HUDEP-2 (cell line): ENCODE data around the gene VPS13C.

ENCODE experiments used
- DNase-seq, 76 experiments: peaks; one replicate each; lab custom pipeline; 2025; ENCODE audit not compliant: unreplicated experiment in 76 of 76; lab: John Stamatoyannopoulos, UW

Gene VPS13C

DNA sequence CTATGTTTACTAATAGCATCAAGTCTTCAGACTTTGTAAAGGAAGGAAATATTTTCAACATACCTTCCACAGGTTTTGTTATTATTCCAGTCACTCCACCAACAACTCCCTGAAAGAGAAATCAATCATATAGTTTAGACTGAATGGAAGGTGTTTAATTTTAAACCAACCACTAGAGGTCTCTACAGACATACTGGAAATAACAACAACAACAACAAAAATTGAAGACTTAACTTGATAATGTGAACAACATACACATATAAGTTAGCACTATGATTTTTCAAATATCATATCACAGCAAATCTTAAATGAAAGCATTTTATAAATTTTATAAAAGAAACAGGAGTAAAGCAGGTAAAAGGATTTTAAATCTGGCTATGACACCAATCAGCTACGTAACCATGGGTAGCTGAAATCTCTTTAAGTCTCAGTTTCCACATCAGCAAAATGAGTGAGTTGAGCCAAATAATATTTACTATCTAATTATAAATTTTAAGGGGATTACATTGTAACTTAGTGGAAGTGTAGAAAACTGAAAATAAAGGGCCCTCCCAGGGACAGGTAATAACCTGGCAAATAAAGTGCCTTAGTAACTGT lies 188.2 kb downstream of the VPS13C start:
- peak in 7 of 76 experiments; percentile 1 to 11 (median 3) for DNase-seq

DNA sequence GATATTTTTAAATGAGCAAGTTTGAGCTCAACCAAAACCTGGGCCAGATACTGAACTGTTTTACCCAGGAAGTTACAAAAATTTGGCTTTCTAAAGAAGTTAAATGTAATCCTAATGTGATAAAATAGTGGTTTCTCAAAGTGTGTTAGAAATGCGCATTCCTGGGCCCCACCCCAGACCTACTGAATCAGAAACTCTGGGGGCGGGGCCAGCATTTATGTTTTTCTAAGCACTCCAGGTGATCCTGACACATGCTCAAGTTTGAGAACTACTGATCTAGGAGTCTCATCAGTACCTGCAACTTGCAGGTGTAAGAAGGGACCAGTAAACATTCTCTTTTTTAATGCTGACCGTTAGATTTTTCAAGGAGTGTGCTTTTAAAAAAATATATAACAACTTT lies 190.6 kb downstream of the VPS13C start:
- DNase-seq = no peak

DNA sequence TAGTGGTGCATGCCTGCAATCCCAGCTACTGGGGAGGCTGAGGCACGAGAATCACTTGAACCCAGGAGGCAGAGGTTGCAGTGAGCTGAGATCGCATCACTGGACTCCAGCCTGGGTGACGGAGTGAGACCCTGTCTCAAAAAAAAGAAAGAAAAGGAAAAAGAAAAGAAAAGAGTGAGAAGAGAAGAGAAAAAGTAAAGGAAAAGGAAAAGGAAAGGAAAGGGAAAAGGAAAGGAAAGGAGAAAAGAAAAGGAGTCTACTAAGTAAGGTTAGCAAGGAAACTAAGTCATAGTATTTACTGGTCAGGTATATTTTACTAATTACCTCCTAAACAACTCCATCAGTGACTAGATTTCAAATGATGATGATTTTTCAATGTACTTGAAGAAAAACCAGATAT lies 198.3 kb downstream of the VPS13C start:
- DNase-seq = no peak

DNA sequence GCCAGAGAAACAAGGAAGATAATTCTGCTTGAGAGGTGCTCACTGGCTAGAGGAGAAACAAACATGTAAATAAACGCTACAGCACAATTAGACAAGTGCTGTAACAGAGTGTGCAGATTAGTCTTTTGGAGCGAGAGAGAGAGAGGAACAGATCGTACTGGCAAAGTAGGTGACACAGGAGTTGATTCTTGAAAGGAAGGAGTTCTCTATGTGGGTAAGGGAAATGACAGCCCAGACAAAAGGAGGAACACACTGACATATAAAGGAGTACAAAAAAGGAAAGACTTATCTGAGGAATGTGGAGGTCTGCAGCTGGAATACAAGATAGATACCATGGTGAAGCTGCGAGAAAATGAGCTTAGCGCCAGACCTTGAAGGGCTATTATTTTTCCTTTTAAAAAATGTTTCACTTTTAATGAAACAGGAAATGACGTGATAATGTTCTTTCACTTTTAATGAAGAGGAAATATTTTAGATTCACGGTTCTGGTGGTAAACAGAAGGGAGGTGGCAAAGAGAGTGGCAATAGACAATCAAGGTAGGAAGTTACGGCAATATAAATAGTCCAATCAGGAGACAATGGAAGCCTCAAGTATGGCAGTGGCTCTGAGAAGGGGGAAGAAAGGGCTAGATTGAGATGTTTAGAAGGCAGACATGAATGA lies 202.9 kb downstream of the VPS13C start:
- no peak for DNase-seq

DNA sequence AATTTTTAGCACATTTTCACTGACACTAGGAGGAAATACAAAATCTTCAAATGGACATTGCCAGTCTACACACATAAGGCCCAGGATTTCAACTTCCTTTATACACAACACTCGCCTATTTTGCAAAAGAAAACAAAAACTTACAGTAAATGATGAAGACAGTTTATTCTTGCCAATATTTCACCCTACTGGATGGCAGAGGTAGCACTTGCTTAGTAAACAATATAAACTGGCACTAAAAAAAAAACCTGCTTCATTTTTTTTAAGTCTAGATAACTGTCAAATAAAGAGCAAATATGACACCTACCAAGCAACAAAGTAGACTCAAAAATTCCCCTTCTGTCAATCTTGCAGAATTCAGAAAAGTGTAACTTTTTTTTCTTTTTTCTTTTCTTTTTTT lies 204.0 kb downstream of the VPS13C start:
- DNase-seq = no peak

DNA sequence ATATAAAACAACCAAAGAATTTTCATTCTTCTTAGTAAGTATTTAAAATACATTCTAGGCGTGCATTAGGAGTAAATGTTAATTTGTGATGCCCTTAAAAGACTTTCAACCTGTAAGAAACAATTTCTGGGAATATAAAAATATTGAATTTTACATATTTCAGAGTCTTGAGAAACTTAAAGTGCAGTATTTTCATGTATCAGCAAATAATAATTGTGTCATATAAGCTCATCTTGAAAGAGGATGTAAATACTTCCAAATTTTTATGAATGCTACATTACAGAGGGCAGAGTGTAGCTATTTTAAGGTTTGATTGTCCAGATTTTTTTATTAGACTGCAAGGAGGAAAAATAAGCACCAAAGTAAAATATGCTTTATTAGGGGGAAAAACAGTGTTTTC lies 207.1 kb downstream of the VPS13C start:
- no peak for DNase-seq

DNA sequence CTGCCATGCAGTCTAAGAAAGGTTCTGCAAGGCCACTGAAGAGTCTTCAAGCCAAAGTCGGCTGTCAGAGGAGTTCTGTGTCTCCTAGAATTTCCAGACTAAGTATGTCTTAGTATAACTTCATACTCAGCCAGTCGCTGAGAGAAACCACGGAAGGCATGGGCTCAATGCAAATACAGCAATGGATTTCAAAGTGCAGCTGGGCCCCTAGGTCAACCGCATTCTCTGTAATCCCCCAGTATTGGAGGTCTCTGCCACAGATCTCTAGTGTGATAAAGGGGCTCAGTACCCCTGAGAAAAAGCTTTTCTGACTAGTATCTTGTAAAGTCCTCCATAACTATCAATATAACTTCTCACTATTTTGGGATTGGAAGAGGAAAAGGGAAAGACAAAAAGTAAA lies 208.3 kb downstream of the VPS13C start:
- no peak for DNase-seq

DNA sequence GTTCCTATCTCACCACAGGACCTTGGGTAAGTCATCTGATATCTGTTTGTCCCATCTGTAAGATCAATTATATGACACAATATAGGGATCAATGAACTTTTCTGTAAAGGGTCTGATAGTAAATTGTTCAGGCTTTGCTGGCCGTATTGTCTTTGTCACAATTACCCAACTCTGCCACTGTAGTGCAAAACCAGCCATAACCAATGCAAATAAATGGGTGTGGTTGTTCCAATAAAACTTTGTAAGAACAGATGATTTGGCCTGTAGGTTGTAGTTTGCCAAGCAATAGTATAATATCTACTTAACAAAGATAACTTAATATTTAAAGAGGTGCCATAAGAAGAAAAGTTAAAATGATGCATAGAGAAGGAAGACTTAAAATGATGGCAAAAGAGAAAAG lies 210.8 kb downstream of the VPS13C start:
- DNase-seq = no peak

DNA sequence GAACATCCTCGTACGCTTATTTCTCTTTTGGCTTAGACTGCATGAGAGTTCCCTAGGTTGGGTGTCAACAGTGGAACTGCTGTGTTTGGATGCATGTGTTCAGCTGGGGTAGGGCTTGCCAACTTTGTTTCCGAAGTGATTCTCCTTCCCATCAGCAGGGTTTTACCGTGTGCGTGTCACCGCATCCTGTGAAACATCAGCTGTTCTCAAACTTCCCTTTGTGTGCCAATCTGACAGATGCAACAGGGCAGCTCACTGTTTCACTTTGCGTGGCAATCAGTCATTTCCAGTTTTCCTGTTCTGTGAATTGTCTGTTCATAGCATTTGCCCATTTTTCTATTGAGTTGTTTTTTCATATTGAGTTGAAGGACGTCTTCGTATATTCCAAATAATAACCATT lies 218.8 kb downstream of the VPS13C start:
- no peak for DNase-seq

DNA sequence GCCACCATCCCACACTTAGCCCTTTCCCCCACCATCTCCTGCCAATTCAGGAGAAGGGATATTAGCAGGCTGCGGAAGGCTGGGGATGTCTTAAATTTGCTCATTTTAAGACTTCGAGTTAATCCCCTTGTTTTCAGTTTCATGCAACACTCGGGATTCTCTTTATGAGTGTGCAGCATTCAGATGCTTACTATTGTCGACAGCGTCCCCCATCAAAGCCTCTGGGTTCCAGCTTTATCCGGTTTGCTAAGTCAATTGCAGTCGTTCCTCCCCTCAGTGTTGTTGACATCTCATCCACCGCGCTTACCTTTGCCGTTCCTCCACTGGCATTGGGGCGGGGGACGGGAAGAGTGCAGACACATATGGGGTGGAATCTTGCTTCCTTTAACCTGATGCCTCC lies 220.2 kb downstream of the VPS13C start:
- no peak for DNase-seq

DNA sequence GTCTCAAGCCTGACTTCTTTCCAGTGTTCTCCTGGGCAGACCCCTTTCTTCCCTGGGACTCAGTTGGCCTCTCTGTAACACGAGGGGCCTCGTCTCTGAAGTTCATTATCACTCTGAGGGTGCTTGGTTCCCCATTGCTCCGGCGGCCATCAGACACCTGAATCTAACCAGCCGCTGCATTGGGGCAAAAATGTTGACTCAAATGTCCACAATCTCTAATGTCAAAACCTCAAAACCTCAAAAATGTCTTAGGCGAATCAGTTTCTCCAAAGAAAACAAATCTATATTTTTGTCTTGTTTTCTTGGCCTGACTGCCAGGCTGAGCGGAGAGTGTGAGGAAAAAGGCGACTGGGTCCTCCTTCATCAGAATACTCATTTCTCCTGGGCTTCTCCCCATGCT lies 220.7 kb downstream of the VPS13C start:
- DNase-seq = no peak

DNA sequence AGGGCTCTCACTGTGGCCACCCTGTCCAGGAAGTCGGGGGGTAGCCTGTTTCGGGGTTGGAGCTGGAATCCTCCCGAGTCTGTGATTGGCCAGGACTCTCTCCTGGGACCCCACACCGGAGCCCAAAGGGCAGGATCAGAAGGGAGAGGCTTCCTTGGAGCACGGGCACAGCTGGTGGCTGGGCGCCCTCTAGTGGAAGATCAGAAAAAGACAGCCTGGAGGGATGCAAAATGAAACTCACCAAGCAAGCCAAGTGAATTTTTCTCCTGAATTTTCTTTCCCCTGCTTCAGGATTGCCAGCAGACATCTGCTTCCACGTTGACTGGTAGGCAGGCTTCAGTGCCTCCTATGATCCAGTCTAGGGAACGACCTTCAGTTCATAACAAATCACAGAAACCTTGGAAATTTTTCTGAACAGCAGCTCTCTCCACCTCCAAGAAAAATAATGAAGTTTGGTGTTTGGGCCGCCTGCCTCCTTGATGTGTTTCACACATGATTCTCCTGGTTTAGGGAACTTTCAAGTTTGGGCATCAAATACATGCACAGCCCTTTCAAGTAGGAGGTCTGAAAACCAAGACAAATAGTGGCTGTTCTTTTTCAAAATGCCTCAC lies 224.6 kb downstream of the VPS13C start:
- DNase-seq = peak in 46 of 76 experiments; percentile 1 to 63 (median 21)

DNA sequence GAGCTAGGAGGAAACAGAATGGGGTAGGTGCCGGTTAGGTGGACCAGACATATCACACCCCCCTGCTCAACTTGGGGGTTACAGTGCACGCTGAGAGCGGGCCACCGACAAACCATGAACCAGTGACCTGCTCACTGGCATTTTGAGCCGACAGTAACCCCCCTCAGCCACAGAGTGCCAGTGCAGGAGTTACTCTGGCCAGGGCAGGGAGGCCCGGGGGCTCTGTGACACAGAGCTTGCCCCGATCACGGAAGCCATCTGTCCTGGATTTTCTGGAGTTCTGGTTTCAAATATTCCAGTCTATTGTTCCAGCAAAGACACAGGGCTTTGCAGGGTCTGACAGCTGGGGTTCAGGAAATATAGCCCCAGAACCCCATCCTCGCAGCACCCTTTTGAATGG lies 225.2 kb downstream of the VPS13C start:
- no peak for DNase-seq

DNA sequence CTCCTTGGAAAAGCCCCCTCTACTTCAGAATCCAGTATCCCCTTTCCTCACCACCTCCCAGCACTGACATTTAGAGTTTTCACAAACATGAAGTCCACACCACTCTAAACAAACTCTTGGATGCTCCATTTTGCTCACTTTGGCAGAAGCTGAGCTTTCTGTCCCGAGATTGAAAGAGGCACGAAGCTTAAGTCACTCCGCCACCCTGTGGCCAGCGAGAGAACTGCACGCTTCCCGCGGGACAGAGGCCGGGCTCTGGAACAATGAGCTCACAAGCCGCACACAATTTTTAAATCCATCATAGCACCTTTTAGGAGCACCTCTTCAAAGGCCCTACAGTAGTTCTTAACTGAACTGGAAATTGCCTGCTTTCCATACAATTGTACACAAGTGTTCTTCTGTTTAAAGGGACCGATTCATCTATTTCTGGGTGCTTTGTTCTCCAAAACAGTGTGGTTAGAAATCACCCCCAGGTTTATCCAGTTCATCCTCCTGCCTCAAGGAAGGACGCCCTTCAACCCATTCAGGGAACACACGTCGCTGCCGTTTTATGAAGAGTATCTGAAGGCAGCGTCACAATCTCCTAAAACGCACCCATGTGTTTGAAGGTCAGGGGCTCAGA lies 226.1 kb downstream of the VPS13C start:
- DNase-seq = peak in 57 of 76 experiments; percentile 9 to 74 (median 40)

DNA sequence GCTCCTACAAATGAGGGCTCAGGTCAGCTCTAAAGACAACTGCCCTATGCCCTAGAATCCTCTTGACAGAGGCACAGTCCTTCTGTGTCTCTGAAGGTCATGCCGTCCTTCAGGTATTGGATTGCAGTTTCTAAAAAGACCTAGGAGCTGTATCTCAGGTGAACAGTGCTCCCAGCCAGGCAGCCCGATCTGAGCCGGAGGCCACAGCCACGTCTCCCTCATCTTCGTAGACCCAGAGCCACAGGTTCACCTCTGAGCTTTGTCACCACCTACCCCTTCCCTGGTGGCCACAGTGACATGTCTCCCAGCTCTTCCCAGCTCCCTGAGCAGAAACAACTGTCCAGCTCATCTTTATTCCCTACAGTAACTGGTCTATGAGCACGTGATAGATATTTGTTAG lies 228.0 kb downstream of the VPS13C start:
- DNase-seq = no peak

DNA sequence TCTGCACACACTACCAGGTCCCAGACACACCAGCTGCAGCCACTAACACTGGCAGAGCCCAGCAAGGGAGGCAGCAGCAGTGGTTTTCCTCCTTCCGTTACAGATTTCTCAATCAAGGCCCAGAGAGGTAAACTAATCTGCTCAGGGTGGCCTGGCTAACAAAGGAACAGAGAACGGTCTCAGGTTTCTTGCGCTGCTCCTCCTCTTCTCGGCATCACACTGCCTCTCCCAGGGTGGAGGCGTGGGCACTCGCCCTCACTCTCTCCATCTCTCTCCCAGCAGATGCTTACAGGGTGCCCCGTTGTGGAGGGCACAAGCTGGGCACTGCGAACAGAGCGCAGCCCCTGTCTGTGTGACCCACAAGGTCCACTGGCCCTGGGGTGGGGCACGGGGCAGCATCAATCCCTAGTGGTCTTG lies 228.7 kb downstream of the VPS13C start:
- no peak for DNase-seq

DNA sequence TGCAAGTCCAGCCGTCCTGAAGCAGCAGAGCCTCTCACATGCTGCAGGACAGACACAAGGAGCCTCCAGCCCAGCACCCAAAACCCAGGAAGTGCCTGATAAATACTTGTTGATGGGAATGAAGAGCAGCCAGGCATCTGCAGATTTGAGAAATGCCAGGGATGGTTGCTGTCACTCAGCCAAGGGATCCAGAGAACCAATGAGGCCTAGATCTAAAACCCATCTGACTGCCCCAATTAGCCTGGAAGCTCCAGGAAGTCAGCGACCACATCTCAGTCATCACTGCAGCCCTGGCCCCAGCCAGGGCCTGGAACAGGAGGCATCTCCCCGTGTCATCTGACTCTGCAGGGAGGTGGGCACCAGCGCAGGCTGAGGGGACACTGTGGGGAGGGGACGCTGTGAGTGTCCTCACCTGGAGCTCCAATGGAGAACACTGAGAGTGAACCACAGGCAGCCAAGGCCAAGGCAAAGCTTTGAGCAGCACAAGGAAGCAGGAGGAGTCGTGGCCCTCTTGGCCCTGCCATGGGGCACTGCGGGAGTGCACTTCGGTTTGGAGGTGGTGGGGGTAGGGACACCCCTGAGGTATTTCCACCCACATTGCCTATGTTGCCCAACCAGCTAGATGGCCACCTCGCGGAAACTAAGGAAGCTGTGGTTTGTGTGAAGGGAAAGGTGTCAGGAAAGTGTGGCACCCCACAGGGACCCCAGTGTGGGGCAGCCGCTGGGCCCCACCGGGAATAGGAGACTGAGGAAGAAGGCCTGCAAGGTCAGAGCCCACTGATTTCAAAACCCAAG lies 229.5 kb downstream of the VPS13C start:
- no peak for DNase-seq

DNA sequence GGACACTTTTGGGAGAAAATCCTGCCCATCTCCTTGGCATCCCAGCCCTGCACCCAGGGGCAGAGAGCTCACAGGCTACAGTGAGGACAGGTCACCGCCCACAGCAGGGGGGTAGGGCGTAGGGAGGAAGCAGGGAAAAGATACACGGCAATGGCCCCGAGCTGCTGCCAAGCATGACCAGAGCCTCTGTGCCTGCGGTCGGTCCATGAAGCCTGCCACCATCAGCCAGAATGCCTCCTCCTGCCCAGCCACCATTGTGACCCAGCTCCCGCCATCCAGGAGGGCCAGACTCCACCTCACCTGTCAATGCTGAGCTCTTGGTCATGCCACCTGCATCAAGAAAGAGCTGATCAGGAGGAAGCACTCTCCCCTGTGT lies 230.7 kb downstream of the VPS13C start:
- DNase-seq = no peak

DNA sequence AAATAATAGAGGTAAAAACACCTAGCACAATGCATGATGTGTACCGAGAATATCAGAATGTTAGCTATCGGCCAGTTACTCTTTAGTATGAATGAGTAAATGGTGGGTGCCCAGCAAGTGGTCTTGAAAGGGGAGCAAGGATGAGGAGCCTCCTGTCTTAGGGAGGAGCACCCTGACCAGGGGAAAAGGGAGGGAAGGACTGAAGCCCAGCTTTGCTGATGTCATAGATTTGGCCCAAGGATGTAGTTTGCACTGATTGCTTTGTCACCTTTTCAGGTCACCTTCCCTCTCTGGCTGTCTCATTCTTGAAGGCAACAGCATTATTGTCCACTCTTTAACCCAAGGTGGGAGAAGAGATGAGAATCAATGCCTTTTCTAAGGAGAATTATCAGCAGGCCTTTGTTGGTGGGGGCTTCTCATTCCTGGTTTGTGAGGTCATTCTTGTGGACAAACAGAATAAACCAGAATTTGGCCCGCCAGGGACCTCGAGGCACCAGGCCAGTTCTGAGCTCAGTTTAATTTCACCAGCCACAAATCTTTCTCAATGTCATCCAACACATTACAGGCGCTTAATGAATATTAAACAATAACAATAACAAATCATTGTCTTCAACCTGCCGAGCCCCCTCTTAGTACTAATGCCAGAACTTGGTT lies 231.3 kb downstream of the VPS13C start:
- no peak for DNase-seq

DNA sequence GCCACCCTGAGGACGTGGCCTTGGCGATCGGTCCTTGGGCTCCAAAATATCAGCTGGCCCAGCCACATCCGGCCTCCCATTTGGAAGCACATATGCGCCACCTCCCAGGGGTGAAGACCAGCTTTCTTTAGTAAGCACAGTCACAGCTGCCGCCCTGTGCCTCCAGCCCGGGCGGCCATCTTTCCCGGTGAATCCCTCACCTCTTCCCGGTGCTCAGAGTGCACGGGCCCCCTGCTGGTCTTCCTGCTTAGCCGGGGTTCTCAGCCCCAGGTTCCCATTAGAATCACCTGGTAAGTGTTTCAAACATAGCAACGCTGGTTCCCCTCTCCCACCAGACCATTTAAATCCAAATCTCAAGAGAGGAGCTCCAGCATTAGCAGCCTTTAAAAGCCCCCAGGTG lies 232.2 kb downstream of the VPS13C start:
- no peak for DNase-seq

DNA sequence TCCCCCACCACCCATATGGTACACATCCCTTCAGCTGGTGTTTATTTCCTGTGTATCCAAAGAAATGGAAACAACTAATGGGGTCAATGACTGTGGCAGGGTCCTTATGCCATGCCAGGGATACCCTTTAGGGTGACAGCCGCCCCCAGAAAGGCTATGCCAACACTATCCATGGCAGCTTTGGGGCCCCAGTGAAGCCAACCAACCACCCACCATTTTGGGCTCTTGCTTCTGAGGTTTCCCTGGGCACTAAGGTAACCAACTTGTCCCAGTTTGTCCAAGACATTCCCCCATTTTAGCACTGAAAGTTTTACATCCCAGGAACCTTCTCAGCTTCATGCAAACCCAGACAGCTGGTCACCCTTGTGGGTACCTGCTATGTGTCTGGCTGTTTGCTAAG lies 233.1 kb downstream of the VPS13C start:
- no peak for DNase-seq
